Jurkat, Clone E6-1 (cell line): Measurements from ENCODE around the gene SDE2.
"Not testable (repeated sequence)": the region's sequence is repeated elsewhere in the genome, so short reads cannot be mapped to it uniquely, and the experiment has no call there.

Experiments
- DNase-seq: peaks from one replicate; pipeline ENCODE4 v3.0.0-alpha.2; 2011; ENCODE audit warnings: low read depth, low spot score
- H3K4me3 ChIP-seq: 2 replicates; pipeline ENCODE4 v1.5.1; 2011; ENCODE audit warnings: mild to moderate bottlenecking, low read length, control low read depth, moderate library complexity

SDE2 gene

DNA sequence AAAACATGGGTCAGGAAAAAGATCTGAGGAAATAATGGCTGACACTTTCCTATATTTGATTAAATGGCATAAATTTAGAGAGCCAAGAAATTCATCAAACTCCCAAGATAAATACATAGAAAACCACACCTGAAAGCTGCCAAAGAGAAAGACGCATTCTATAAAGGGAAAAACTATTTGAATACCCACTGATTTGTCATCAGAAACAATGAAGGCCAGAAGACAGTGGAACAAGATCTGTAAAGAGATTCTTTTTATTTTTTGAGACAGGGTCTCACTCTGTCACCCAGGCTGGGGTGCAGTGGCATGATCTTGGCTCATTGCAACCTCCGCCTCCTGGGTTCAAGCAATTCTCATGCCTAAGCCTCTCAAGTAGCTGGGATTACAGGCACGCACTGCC, 17.4 kb downstream of the SDE2 start:
- no peak for DNase-seq
- H3K4me3 ChIP-seq, result no peak overlapping the region

- DNase-seq, result no peak
Measured at GRCh38 chr1:225980005-225980836, 18.9 kb downstream of the SDE2 start.

GRCh38 chr1:225979421-225979820, 19.7 kb downstream of the SDE2 start:
- no peak for DNase-seq
- H3K4me3 ChIP-seq, result no peak overlapping the region

More at GRCh38 chr1:225980005-225980836, 18.9 kb downstream of the SDE2 start:
- H3K4me3 ChIP-seq, result no peak overlapping the region

DNA sequence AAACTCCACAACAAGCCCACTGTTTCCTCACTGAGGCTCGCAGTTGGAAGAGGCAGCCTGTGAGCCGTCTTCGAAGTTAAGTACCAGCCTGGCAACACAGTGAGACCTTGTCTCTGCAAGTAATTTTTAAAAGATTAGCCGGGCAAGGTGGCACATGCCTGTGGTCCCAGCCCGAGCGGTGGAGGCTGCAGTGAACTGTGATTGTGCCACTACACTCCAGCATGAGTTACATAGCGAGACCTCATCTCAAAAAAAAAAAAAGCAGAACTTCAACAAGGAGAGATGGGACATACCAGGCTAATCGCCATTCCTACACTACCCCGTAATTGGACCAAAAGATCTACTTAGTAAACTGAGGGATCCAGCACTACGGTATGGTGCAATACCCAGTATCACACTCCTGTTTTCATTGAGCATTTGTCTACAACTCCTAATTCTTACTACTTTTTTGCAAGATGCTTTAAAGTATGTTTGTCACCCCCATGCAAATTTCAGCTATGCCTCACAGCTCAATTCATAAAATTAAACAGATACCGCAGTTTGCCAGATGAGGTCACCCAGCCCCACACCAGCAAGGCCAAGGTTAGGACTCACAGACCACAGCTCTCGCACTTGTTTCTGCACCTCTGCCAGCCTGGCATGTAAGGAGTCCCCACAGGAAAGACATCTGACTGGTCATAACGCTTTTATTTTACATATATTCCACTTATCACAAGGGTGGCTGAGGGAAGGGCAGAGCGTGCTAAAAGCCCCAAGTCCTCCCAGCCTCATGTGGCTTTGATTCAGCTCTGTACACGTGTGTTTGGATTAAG, 21.0 kb downstream of the SDE2 start:
- no peak for DNase-seq

DNA sequence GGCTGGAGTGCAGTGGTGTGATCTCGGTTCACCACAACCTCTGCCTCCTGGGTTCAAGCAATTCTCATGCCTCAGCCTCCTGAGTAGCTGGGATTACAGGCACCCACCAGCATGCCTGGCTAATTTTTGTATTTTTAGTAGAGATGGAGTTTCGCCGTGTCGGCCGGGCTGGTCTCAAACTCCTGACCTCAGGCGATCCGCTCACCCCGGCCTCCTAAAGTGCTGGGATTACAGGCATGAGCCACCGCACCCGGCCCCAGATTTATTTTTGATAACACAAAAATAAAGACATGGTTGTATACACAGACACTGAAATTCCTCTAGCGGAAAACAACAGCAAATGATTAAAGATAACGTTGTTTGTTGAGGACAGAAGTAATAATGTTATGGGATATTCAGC, 24.0 kb downstream of the SDE2 start:
- not testable (repeated sequence) for H3K4me3 ChIP-seq

More for the DNA sequence above, 21.0 kb downstream of the SDE2 start:
- H3K4me3 ChIP-seq, result no peak overlapping the region

DNA sequence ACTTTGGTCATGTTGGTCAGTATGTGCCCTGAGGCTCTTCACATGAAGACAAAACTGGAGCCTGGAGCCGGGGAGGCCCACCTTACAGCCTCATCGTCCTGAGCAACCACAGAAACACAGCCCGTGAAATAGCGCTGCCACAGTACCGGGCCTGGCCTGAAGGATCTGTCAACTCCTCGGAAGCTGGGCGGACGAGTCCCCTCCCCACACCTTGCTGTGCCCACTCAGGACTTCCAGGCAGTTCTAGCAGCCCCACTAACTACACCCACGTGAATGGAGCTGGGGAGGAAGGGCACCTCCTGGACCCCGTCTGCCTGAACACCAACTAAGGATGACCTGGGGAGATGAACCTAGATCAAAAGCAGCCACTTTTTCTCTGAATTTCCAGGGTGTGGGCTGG, 24.7 kb downstream of the SDE2 start:
- no peak for DNase-seq
- no peak overlapping the region for H3K4me3 ChIP-seq

More for the DNA sequence above, 24.0 kb downstream of the SDE2 start:
- not testable (repeated sequence) for DNase-seq

GRCh38 chr1:225973158-225973557, 26.0 kb downstream of the SDE2 start:
- no peak overlapping the region for H3K4me3 ChIP-seq
- no peak for DNase-seq

DNA sequence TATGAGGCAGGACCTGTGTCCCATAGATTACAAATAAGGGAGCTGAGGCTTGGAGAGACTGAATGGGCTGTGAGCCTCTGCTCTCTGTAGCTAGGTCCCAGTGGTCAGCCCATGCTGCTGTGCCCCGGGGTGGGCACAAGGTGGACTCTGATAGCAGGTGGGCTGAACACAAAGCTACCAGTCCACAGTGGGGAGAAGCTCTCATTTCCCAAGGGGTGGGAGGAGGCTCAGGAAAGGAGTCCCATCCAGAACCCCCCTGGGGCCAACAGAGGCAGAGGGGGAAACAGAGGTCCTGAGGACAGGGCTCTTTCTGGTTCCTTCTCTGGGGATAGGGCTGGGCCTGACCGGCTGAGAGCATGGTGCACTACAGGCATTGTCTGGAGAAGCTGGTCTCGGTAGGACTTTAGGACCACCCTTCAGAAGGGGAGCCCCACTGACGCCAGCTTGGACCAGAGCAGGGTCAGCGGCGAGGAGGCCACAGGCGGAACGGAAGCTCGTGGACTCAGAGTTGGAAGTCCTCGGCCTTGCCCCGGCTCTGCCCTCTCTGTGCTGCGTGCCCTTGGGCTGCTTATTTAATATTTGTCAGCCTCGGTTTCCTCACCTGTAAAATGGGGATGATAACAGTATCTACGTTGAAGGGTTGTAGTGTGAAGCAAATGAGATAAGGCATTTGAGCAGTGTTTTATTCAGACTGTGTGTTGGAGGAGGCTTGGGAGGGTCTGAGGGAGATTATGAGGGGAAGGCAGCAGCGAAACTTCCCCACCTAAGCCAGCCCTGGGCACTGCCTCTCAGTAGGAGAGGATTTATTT, 26.6 kb downstream of the SDE2 start:
- H3K4me3 ChIP-seq, result no peak overlapping the region
- DNase-seq, result no peak

GRCh38 chr1:225970592-225971157, 28.5 kb downstream of the SDE2 start:
- not testable (repeated sequence) for H3K4me3 ChIP-seq, DNase-seq

DNA sequence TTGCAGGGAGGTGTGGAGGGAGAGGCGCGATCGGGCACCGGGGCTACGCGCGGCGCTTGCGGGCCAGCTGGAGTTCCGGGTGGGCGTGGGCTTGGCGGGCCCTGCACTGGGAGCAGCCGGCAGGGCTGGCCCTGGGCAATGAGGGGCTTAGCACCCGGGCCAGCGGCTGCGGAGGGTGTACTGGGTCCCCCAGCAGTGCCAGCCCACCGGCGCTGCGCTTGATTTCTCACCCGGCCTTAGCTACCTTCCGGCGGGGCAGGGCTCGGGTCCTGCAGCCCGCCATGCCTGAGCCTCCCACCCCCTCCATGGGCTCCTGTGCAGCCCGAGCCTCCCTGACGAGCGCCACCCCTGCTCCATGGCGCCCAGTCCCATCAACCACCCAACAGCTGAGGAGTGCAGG, 29.4 kb downstream of the SDE2 start:
- DNase-seq, H3K4me3 ChIP-seq: not testable (repeated sequence)

GRCh38 chr1:225965231-225965630, 33.9 kb downstream of the SDE2 start:
- DNase-seq, result no peak
- H3K4me3 ChIP-seq, result no peak overlapping the region

DNA sequence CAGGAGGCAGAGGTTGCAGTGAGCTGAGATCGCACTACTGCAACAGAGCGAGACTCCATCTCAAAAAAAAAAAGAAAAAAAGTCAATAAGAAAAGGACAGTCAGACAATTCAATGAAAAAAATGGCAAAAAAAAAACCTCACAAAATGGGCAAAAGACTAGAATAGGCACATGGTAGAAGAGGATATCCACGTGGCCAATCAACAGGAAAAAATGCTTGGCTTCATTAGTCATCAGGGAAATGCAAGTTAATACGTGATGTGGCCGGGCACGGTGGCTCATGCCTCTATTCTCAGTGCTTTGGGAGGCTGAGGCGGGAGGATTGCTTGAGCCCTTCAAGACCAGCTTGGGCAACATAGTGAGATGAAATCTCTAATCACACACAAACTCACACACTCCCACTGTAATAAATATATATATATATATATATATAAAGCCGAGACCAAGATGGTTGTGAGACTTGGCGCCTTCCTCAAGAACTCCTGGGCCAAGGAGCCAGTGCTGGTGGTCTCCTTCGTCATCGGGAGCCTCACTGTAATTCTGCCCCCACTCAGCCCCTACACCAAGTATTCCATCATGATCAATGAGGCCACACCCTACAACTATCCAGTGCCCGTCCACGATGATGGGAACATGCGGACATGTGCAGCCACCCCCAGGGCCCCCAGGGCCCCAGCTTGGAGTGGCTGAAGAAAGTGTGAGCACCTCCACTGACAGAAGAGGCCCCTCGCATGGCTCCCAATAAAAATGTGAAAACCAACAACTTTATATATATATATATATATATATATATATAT, 35.2 kb downstream of the SDE2 start:
- DNase-seq, result no peak
- H3K4me3 ChIP-seq, result no peak overlapping the region

DNA sequence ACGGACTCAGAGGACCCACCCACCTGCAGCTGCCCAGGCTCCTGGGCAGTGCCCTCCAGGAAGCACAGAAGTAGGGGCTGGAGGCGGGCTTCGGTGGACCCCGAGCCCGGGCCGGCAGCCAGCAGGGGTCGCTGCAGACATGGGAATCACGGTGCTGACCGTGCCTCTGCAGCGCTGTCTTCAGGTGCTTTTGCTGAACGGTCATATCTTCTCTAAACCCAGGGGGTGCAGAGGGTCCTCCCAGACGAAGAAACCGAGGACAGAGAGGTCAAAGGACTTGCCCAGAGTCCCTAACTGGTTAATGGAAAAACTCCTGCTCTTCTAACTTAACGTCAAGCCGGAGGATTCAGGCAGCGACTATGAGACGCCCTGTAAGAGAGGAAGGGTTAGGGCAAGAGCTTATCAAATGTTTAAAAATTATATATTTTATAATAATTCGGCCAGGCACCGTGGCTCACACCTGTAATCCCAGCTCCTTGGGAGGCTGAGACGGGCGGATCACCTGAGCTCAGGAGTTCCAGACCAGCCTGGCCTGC, 36.6 kb downstream of the SDE2 start:
- H3K4me3 ChIP-seq, result no peak overlapping the region
- DNase-seq, result peak; percentile 19

DNA sequence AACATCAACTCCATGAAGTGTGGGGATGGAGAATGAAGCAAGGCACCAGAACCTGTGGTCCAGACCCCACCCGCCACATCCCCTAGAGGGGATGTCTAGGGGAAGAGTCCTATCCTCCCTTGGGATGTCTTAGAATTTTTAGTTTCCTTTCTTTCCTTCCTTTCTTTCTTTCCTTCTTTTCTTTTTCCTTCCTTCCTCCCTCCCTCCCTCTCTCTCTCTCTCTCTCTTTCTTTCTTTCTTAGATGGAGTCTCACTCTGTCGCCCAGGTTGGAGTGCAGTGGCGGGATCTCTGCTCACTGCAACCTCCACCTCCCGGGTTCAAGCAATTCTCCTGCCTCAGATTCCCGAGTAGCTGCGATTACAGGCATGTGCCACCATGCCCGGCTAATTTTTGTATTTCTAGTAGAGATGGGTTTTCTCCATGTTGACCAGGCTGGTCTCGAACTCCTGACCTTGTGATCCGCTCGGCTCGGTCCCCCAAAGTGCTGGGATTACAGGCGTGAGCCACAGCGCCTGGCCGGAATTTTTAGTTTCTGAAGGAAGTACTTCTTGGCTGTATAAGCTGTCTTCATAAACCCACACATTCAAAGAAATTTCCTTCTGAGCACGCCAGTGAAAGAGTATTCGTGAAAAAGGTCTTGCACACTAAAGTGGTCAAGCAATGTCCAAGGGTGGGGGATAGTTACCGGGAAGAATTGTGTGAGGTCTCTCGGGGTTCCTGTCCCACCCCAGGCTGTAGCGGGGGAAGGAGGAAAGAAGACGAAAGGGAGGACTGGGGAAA, 37.3 kb downstream of the SDE2 start:
- no peak overlapping the region for H3K4me3 ChIP-seq
- no peak for DNase-seq

- no peak overlapping the region for H3K4me3 ChIP-seq
- no peak for DNase-seq
Measured at GRCh38 chr1:225958041-225958440, 41.1 kb downstream of the SDE2 start.

GRCh38 chr1:225954753-225955152, 44.4 kb downstream of the SDE2 start:
- H3K4me3 ChIP-seq, result no peak overlapping the region
- DNase-seq, result no peak

DNA sequence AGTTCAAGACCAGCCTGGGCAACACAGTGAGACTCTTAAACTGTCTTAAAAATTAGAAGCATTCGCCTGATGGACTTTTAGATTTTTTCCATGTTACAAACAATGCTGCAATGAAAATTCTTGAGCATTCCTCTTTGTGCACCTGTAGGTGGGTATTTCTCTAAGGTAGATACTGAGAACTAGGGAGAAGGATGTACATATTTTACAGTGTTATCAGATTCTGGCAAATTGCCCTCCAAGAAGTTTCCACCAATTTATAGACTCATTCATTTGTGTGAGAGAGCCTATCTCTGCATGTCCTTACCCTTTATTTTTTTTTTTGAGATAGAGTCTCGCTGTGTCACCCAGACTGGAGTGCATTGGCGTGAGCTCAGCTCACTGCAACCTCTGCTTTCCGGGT, 45.8 kb downstream of the SDE2 start:
- DNase-seq, result no peak
- no peak overlapping the region for H3K4me3 ChIP-seq
